Measurements from ENCODE around the gene UACA. TPM values are rescaled to one million over a fixed set of nuclear protein-coding genes. Genes with fewer than 3 reads are reported as not detected.
A peak's percentile ranks its signal among the peaks of the same experiment; 100 is the strongest.
"Not testable (repeated sequence)": the region's sequence is repeated elsewhere in the genome, so short reads cannot be mapped to it uniquely, and the experiment has no call there.

UACA gene
- total RNA-seq, result 10 to 100 TPM; 35.9 to 78.9 (median 50.5) TPM

- Histone ChIP-seq H3K4me1 (peaks cover 0 to 36% (median 0%) of the 10 kb centered on the region in 3 donors), H3K36me3 (no peaks in the 10 kb centered on the region), H3K9me3 (no peaks in the 10 kb centered on the region), H3K27me3 (no peaks in the 10 kb centered on the region), H3K27ac (peak within 1 kb of the TSS; percentile 76 to 98 (median 96)), H3K4me3 (peak within 1 kb of the TSS; percentile 56 to 88)
- ATAC-seq, result peak; percentile 99
- WGBS, 2 donors (ENCODE audit: low coverage in 1 of 2), result 0 to 2% methylated on average over 18 to 28 of the region's 79 CpGs
- no peak for TF ChIP-seq EP300 (IDR thresholded peaks at IDR 0.05)
- peak; percentile 96 for TF ChIP-seq POLR2AphosphoS5 (IDR thresholded peaks at IDR 0.05)
- TF ChIP-seq, protein P1, sequence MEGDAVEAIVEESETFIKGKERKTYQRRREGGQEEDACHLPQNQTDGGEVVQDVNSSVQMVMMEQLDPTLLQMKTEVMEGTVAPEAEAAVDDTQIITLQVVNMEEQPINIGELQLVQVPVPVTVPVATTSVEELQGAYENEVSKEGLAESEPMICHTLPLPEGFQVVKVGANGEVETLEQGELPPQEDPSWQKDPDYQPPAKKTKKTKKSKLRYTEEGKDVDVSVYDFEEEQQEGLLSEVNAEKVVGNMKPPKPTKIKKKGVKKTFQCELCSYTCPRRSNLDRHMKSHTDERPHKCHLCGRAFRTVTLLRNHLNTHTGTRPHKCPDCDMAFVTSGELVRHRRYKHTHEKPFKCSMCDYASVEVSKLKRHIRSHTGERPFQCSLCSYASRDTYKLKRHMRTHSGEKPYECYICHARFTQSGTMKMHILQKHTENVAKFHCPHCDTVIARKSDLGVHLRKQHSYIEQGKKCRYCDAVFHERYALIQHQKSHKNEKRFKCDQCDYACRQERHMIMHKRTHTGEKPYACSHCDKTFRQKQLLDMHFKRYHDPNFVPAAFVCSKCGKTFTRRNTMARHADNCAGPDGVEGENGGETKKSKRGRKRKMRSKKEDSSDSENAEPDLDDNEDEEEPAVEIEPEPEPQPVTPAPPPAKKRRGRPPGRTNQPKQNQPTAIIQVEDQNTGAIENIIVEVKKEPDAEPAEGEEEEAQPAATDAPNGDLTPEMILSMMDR (IDR thresholded peaks at IDR 0.05), result peak in 2 of 4 experiments; percentile 23 to 25
- TF ChIP-seq POLR2A (IDR thresholded peaks at IDR 0.05), result peak; percentile 84 to 91
These were observed at the start of gene UACA for GRCh38 chr15:70763120-70763949. Gene UACA (minus strand): TSS chr15:70763558. CDS start chr15:70763407, 151 bp downstream.

DNA sequence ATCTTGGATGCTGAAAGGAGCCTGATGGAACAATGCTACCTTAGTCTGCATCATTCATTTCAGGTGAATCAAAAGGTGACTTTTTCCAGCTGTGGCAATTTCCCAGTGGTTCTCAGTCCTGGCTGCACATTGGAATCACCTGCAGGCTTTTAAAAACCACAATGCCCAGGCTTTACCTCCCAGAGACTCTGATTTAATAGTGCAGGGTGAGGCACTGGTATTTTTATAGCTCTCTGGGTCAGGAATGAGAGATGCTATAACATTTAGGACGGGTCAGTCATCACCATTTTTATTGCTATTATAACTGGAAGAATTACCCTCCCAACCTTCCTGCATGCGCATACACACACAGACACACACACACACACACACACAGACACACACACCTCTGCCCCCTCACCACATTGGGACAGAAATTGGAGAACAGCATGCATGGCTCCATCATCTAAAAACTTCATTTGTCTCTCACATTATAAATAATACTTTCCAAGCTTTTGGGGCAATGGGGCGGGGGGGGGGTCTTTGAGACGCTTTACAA is 49.5 kb upstream of the UACA start:
- no peak for ATAC-seq
- H3K36me3 ChIP-seq, result no peaks in the 10 kb centered on the region
- H3K27me3 ChIP-seq, result no peaks in the 10 kb centered on the region
- no peak overlapping the region for H3K4me3 ChIP-seq
- TF ChIP-seq EP300 (IDR thresholded peaks at IDR 0.05), result no peak
- no peak for TF ChIP-seq POLR2A (IDR thresholded peaks at IDR 0.05)
- TF ChIP-seq, protein P1 (IDR thresholded peaks at IDR 0.05), result no peak
- TF ChIP-seq POLR2AphosphoS5 (IDR thresholded peaks at IDR 0.05), result no peak
- H3K4me1 ChIP-seq, result peaks cover 0 to 6% (median 0%) of the 10 kb centered on the region in 3 donors
- WGBS, 2 donors (ENCODE audit: low coverage in 1 of 2), result 89 to 93% methylated on average over 2 to 3 of the region's 4 CpGs
- no peaks in the 10 kb centered on the region for H3K9me3 ChIP-seq
- H3K27ac ChIP-seq, result no peak overlapping the region

DNA sequence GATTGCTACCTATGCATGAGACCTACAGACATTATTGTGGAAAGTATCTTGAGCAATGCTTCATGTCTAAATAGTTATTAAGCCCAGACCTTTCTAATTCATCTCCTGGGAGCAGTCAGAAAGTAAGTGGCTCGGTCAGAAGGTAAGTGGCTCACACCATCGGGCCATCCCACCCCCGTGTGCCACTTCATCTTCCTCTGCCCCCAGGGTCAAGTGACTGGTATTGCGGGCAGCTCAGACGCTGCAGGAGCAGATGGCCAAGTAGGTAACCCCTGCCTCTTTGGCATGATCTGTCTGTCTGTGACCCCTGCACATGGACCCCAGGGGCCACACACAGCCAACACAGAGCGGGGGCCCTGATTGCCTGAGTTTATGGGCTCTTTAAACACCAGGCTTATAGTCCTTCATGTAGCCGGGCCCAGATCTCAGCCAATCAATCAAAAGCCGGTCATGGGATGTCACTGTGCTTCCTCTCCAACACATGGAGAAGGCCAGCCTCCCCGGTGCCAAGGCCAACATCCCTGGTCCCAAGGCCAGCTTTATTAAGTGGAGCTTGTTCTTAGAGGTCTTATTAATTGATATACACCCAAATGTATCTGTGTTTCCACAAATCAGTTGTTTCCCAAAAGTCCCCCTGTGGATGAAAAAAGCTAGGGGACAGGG is 47.7 kb upstream of the UACA start:
- no peaks in the 10 kb centered on the region for H3K36me3 ChIP-seq
- H3K4me1 ChIP-seq, result peaks cover 0 to 11% (median 0%) of the 10 kb centered on the region in 3 donors
- 60 to 100% methylated on average over 1 to 4 of the region's 9 CpGs for WGBS, 2 donors (ENCODE audit: low coverage in 1 of 2)
- ATAC-seq, result no peak
- no peaks in the 10 kb centered on the region for H3K27me3 ChIP-seq
- H3K4me3 ChIP-seq, result no peak overlapping the region
- H3K9me3 ChIP-seq, result no peaks in the 10 kb centered on the region
- no peak overlapping the region for H3K27ac ChIP-seq
- TF ChIP-seq EP300 (IDR thresholded peaks at IDR 0.05) (no peak), POLR2AphosphoS5 (IDR thresholded peaks at IDR 0.05) (no peak), POLR2A (IDR thresholded peaks at IDR 0.05) (no peak)
- TF ChIP-seq, protein P1 (IDR thresholded peaks at IDR 0.05), result no peak

DNA sequence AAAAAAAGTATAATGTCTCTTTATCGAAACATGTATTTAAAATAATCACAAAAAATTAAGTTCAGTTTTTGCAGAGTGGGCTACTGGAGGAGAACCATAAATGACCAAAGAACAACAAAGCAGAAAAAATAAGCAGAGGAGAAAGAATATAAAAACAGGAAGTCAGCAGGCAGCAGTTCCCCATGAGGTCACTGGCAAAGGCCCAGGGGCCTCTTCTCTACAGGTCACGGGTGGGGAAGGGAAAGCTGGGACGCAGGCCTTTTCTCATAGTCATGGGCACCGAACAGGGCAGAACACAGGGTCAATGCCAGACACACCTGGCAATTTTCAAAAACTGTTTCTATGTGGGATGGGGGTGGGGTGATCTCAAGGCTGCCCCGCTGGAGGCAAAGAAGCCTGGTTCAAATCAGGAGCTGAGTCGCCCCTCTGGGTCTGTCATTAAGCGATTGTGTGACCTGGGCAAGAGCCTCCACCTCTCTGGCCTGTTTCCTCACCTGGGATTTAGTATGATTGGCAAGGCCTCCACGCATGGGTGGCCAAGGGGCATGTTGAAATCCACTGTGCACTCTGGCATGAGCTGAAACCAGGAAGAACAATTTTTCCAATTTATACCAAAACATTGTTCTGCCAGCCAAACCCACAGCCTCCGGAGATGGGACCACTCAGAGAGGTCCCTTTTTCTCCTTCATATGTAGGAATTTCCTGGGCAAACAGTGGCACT is 43.8 kb upstream of the UACA start:
- Histone ChIP-seq H3K9me3 (no peaks in the 10 kb centered on the region), H3K36me3 (no peaks in the 10 kb centered on the region), H3K4me1 (peaks cover 0 to 10% (median 0%) of the 10 kb centered on the region in 3 donors), H3K27me3 (no peaks in the 10 kb centered on the region), H3K27ac (no peak overlapping the region), H3K4me3 (no peak overlapping the region)
- ATAC-seq, result peak; percentile 51
- WGBS, 2 donors (ENCODE audit: low coverage in 1 of 2), result 50 to 67% methylated on average over 4 to 6 of the region's 9 CpGs
- TF ChIP-seq, protein P1 (IDR thresholded peaks at IDR 0.05), result no peak
- TF ChIP-seq POLR2A (IDR thresholded peaks at IDR 0.05) (no peak), POLR2AphosphoS5 (IDR thresholded peaks at IDR 0.05) (no peak), EP300 (IDR thresholded peaks at IDR 0.05) (no peak)

GRCh38 chr15:70804388-70804787 is 41.0 kb upstream of the UACA start:
- not testable (repeated sequence) for H3K36me3 ChIP-seq, H3K9me3 ChIP-seq, ATAC-seq, H3K27me3 ChIP-seq, H3K4me3 ChIP-seq, H3K27ac ChIP-seq
- H3K4me1 ChIP-seq, result peaks cover 0 to 24% (median 15%) of the 10 kb centered on the region in 3 donors
- WGBS, 2 donors (ENCODE audit: low coverage in 1 of 2), result 95% methylated on average over 3 of the region's 9 CpGs; no CpG with 5 or more reads in 1 of the 2 donors
